Body of pancreas (tissue), 4 donors: Measurements from ENCODE around the gene ULK4.

Source experiments
- POLR2A ChIP-seq, 3 donors: fragments of 450-650 bp; IDR thresholded peaks; one replicate each; pipeline ENCODE4 v1.6.1; 2016; ENCODE audit warnings: antibody characterized with exemption in 3 of 3, mild to moderate bottlenecking in 2 of 3
- TF ChIP-seq, protein P1 (sequence below), 7 experiments: fragments of 450-650 bp in 4 of 7; fragments of 200-600 bp in 3 of 7; sonication (generic) in 3 of 7; IDR thresholded peaks; one replicate each; pipeline ENCODE4 v1.5.1; 2016 to 2019; ENCODE audit warnings: antibody characterized with exemption in 7 of 7

DNA sequence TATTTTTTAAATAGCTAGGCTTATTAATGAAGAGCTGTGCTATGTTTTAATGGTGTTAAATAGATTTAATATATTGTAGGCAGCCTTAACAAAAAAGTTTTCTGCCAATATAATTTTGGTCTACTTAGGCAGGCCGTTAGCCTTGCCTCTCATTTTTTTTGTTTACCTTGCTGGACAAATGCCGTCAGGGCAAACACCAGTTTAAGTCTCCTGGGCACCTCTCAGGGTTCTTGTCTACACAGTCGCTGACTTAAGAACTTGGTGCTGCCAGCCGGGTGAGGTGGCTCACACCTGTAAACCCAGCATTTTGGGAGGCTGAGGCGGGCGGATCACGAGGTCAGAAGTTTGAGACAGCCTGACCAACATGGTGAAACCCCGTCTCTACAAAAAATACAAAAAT is 153.3 kb downstream of the ULK4 start:
- TF ChIP-seq, protein P1, sequence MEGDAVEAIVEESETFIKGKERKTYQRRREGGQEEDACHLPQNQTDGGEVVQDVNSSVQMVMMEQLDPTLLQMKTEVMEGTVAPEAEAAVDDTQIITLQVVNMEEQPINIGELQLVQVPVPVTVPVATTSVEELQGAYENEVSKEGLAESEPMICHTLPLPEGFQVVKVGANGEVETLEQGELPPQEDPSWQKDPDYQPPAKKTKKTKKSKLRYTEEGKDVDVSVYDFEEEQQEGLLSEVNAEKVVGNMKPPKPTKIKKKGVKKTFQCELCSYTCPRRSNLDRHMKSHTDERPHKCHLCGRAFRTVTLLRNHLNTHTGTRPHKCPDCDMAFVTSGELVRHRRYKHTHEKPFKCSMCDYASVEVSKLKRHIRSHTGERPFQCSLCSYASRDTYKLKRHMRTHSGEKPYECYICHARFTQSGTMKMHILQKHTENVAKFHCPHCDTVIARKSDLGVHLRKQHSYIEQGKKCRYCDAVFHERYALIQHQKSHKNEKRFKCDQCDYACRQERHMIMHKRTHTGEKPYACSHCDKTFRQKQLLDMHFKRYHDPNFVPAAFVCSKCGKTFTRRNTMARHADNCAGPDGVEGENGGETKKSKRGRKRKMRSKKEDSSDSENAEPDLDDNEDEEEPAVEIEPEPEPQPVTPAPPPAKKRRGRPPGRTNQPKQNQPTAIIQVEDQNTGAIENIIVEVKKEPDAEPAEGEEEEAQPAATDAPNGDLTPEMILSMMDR (IDR thresholded peaks at IDR 0.05), result no peak
- no peak for TF ChIP-seq POLR2A (IDR thresholded peaks at IDR 0.05)
